Mucosa of stomach (tissue), 1 donor: ENCODE measurements around the gene FCGR3B.
"Not testable (repeated sequence)": the region's sequence is repeated elsewhere in the genome, so short reads cannot be mapped to it uniquely, and the experiment has no call there.

Experiments used
- H3K27me3 ChIP-seq: one replicate; pipeline ENCODE4 v1.7.0; 2013; ENCODE audit warnings: mild to moderate bottlenecking, low read length; ENCODE audit not compliant: control insufficient read depth, insufficient read depth
- H3K36me3 ChIP-seq: one replicate; pipeline ENCODE4 v1.7.0; 2013; ENCODE audit warnings: low read length; ENCODE audit not compliant: control insufficient read depth, insufficient read depth
- H3K4me1 ChIP-seq: one replicate; pipeline ENCODE4 v1.7.0; 2013; ENCODE audit warnings: mild to moderate bottlenecking, low read length; ENCODE audit not compliant: control insufficient read depth, insufficient read depth
- H3K4me3 ChIP-seq: one replicate; pipeline ENCODE4 v1.7.0; 2013; ENCODE audit warnings: low read length
- H3K9ac ChIP-seq: one replicate; pipeline ENCODE4 v1.7.0; 2013; ENCODE audit warnings: mild to moderate bottlenecking, low read length, moderate library complexity
- H3K9me3 ChIP-seq: one replicate; pipeline ENCODE4 v1.7.0; 2013; ENCODE audit warnings: mild to moderate bottlenecking, low read length, moderate library complexity; ENCODE audit not compliant: control insufficient read depth
- donor health status: Pancreatic carcinoma.

Gene FCGR3B

DNA sequence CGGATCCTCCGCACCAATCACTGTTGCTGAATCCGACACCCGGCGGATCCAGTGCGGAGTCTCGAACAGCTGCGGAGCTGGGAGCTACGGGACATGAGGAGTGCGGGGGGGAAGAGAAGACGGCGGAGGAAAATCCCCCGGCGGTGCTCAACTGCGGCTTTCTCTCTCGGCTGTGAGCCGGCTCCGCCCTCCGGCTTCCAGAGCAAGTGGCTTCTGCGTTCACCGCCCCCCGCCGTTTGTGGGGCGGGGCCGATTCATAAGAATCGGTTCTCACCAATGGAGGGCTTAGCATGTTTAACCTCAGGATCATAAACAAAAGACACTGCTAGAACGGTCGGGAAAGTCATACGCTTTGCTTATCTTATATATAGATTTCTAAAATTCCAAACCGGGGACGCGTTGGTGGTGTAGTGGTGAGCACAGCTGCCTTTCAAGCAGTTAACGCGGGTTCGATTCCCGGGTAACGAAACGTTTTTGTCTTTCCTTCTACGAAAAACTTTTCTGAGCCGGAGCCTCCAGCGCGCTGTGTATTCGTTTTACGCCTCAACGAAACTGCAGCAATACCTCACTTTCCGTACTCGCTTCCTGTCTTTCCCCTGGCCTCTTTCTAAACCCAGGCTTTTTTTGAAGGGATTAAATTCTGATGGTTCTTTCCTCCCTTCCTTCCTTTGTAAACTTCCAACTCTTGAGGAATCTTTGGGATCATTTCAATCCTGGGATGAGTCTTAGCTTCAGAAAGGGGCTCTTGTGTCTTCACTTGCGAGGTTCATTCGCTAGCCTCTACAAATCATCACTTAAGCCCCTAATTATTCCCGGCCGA is 18.4 kb downstream of the FCGR3B start:
- H3K27me3 ChIP-seq, H3K9me3 ChIP-seq, H3K4me1 ChIP-seq, H3K4me3 ChIP-seq, H3K36me3 ChIP-seq: not testable (repeated sequence)
- peak overlapping the region; percentile 43 for H3K9ac ChIP-seq

GRCh38 chr1:161611866-161612321 is 19.1 kb downstream of the FCGR3B start:
- not testable (repeated sequence) for H3K4me3 ChIP-seq, H3K27me3 ChIP-seq, H3K36me3 ChIP-seq, H3K9me3 ChIP-seq, H3K4me1 ChIP-seq
- peak overlapping the region; percentile 43 for H3K9ac ChIP-seq

GRCh38 chr1:161610198-161610597 is 20.8 kb downstream of the FCGR3B start:
- not testable (repeated sequence) for H3K9ac ChIP-seq, H3K36me3 ChIP-seq, H3K4me3 ChIP-seq, H3K27me3 ChIP-seq, H3K4me1 ChIP-seq, H3K9me3 ChIP-seq

DNA sequence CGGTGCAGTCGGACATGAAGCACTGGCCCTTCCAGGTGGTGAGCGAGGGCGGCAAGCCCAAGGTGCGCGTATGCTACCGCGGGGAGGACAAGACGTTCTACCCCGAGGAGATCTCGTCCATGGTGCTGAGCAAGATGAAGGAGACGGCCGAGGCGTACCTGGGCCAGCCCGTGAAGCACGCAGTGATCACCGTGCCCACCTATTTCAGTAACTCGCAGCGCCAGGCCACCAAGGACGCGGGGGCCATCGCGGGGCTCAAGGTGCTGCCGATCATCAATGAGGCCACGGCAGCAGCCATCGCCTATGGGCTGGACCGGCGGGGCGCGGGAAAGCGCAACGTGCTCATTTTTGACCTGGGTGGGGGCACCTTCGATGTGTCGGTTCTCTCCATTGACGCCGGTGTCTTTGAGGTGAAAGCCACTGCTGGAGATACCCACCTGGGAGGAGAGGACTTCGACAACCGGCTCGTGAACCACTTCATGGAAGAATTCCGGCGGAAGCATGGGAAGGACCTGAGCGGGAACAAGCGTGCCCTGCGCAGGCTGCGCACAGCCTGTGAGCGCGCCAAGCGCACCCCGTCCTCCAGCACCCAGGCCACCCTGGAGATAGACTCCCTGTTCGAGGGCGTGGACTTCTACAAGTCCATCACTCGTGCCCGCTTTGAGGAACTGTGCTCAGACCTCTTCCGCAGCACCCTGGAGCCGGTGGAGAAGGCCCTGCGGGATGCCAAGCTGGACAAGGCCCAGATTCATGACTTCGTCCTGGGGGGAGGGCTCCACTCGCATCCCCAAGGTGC is 24.2 kb downstream of the FCGR3B start:
- H3K9me3 ChIP-seq, H3K4me1 ChIP-seq, H3K27me3 ChIP-seq, H3K36me3 ChIP-seq, H3K4me3 ChIP-seq, H3K9ac ChIP-seq: not testable (repeated sequence)

GRCh38 chr1:161605762-161606540 is 25.0 kb downstream of the FCGR3B start:
- not testable (repeated sequence) for H3K9me3 ChIP-seq, H3K4me3 ChIP-seq, H3K27me3 ChIP-seq, H3K36me3 ChIP-seq, H3K9ac ChIP-seq, H3K4me1 ChIP-seq

DNA sequence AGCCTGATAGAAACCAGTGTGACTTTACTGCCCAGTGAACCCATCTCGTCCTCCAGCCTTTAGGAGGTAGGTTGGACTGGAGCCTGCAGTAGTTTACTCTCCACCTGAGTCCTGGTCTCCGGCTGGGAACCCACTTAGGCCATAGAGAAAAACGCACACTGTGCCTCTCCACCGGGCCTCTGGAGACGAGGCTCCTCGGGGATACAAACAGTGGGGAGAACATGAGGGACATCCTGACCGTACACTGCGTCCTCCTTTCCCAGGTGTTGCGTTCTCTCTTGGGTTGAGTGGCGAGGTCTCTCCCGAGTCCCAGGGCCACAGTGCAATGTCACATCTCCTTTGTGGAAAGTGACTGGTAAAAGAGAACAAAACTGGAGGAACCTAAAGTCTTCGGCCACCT is 26.0 kb downstream of the FCGR3B start:
- not testable (repeated sequence) for H3K9ac ChIP-seq, H3K4me1 ChIP-seq

DNA sequence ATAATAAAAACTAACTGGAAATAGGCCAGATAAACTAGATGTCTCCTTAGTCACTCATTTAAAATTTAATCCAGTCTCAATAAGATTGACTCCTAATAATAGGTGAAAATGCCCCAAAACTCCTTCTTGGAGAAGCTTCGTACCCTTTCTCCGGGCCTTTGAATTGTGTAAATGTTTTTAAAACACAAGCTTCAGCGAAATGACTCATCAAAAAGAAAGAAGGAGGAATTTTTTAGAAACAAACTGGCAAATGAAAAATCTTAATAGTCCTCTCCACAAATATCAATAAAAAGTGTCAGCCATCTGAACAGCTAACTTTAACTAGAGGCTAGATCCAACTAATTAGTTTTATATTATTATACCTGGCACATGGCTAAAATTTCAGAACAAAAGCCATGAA is 33.9 kb downstream of the FCGR3B start:
- not testable (repeated sequence) for H3K36me3 ChIP-seq, H3K27me3 ChIP-seq, H3K9me3 ChIP-seq, H3K9ac ChIP-seq, H3K4me1 ChIP-seq, H3K4me3 ChIP-seq

More for the DNA sequence above, 26.0 kb downstream of the FCGR3B start:
- not testable (repeated sequence) for H3K27me3 ChIP-seq, H3K4me3 ChIP-seq, H3K36me3 ChIP-seq, H3K9me3 ChIP-seq

GRCh38 chr1:161595583-161595982 is 35.4 kb downstream of the FCGR3B start:
- not testable (repeated sequence) for H3K36me3 ChIP-seq, H3K4me1 ChIP-seq, H3K27me3 ChIP-seq, H3K9me3 ChIP-seq, H3K9ac ChIP-seq, H3K4me3 ChIP-seq

DNA sequence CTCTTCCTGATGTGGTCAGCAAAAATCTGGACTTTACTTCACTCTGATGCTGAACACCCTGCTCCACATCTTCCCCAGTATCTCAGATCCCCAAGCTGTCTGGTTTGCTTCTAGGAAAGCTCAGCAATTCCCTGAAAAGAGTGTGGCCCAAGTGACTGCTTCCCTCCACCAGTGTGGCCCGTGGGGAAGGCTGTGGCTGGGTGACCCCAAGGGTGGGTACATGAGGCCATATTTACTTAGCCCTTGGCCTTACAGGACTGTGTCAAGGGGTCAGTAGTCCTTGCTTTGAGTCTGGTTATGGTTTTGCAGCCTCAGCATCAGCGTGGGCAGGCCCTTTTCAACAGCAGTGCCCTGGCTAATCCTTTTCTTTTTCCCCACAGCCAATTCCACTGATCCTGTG is 35.8 kb downstream of the FCGR3B start:
- H3K4me3 ChIP-seq, H3K4me1 ChIP-seq, H3K9ac ChIP-seq, H3K36me3 ChIP-seq, H3K9me3 ChIP-seq, H3K27me3 ChIP-seq: not testable (repeated sequence)

DNA sequence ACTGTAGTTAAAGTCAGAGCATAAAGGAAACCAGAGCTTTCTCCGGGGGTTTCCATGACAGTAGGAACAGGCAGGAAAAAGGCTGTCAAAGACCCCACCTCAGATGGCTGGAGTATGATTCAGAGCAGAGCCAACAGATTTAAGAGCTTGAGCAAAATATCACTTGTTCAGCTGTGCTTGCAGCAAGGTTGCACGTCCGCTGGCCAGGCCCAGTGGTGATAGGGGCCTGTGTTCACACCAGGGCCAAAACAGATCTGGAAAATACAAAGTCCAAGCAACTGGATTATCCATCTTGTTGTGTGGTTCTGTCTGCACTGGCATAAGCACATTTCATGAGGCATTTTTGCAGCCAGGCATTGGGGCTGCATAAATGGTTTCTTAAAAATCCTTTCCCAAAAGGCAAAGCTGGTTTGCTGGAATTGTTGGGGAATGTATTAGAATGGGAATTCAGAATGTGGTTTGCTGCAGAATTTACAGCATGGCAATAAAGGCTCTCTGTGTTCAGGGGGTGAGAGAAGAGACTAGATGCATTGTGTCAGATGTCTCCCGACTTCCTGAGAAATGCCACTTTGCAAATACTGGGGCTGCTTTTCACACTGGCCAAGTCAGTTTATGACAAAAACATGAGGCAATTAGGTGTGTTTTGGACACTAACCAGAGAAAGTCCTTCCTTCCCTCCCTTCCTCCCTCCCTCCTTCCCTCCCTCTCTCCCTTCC is 36.5 kb downstream of the FCGR3B start:
- not testable (repeated sequence) for H3K4me1 ChIP-seq, H3K4me3 ChIP-seq, H3K36me3 ChIP-seq, H3K27me3 ChIP-seq, H3K9ac ChIP-seq, H3K9me3 ChIP-seq

DNA sequence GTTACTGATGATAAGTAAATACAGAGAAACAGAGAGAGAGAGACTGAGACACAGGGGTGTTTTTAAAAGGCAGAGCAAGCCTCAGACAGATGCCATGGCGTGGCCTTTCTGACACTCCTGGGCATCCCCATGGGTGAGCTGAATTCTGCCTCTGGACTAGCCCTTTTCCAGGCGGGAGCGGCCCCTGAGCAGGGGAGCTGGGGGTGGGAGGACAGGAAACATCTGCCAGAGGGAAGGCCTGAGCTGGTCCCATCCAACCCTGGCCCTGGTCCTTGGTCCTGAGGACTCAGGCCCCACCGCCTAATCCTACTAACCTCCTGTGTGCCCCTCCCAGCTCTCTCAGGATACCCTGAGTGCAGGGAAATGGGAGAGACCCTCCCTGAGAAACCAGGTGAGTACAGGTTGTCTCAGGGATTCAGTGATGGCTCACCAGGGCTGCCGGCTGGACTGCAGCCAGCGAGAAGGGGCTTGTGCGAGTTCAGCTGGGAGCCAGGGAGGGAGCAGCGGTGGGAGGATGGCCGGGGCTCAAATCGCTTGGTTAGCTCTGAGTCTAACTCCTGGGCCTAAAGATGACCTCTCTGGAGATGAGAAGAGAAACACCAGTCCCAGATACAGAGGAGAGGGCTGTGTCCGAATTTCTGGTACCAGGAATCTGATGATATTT is 37.8 kb downstream of the FCGR3B start:
- H3K9me3 ChIP-seq, H3K4me3 ChIP-seq, H3K4me1 ChIP-seq, H3K9ac ChIP-seq, H3K36me3 ChIP-seq, H3K27me3 ChIP-seq: not testable (repeated sequence)
